LNCaP clone FGC (cell line): ENCODE data around the gene TMF1.

Source experiments
- DNase-seq: peaks from one replicate; pipeline ENCODE4 v3.0.0-alpha.2; 2011; ENCODE audit warnings: low read depth
- H3K4me3 ChIP-seq: 2 replicates; pipeline ENCODE4 v1.5.1; 2011; ENCODE audit warnings: mild to moderate bottlenecking, low read depth, low read length, control low read depth
- TF ChIP-seq, protein P1 (sequence below): IDR thresholded peaks from 2 replicates; pipeline ENCODE4 v1.5.1; 2012; ENCODE audit warnings: mild to moderate bottlenecking; ENCODE audit not compliant: control insufficient read depth, insufficient read depth; ENCODE audit errors: extremely low read depth

Gene TMF1

GRCh38 chr3:68997887-68998286, 54.2 kb downstream of the TMF1 start:
- no peak for DNase-seq
- H3K4me3 ChIP-seq = no peak overlapping the region
- TF ChIP-seq, protein P1, sequence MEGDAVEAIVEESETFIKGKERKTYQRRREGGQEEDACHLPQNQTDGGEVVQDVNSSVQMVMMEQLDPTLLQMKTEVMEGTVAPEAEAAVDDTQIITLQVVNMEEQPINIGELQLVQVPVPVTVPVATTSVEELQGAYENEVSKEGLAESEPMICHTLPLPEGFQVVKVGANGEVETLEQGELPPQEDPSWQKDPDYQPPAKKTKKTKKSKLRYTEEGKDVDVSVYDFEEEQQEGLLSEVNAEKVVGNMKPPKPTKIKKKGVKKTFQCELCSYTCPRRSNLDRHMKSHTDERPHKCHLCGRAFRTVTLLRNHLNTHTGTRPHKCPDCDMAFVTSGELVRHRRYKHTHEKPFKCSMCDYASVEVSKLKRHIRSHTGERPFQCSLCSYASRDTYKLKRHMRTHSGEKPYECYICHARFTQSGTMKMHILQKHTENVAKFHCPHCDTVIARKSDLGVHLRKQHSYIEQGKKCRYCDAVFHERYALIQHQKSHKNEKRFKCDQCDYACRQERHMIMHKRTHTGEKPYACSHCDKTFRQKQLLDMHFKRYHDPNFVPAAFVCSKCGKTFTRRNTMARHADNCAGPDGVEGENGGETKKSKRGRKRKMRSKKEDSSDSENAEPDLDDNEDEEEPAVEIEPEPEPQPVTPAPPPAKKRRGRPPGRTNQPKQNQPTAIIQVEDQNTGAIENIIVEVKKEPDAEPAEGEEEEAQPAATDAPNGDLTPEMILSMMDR = no peak

- no peak overlapping the region for H3K4me3 ChIP-seq
- TF ChIP-seq, protein P1 = no peak
- no peak for DNase-seq
These were observed 55.7 kb downstream of the TMF1 start for GRCh38 chr3:68996356-68996995.

- TF ChIP-seq, protein P1 = no peak
These were observed 63.4 kb downstream of the TMF1 start for GRCh38 chr3:68988740-68989139.

GRCh38 chr3:68987322-68987721, 64.8 kb downstream of the TMF1 start:
- TF ChIP-seq, protein P1 = no peak
- DNase-seq = no peak

More at GRCh38 chr3:68988740-68989139, 63.4 kb downstream of the TMF1 start:
- DNase-seq = no peak
- H3K4me3 ChIP-seq = no peak overlapping the region

DNA sequence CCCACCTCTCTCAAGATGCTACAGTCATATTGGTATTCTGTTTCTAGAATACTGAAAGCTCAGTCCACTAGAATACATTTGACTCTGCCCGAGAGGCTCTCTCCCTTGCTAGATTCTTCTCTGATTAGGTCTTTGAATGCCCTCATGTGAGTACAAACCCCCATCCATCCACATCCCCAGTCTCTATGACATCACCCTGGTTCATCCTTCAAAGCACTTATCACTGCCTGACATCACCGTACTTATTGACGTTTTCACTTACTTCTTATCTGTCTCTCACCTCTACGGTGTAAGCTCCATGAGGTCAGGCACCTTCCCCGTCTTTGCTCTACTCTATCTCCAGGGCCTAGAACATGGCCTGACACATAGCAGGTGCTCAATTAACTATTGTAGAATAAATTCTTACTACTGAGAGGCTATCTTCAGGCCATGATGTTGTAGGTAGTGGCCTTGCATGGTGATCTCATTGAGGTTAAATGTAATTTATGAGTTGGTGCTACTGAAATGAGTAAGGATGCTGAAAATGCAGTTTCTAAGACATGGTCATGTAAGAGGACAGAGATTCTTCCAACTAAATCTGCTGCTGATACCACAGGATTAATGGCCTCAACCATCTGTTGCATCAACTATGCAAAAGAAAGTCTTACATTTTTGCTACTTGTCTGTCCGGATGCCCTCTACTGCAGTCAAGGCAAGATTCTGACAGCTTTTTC, 65.5 kb downstream of the TMF1 start:
- no peak for DNase-seq
- TF ChIP-seq, protein P1 = no peak
- H3K4me3 ChIP-seq = no peak overlapping the region

More at GRCh38 chr3:68987322-68987721, 64.8 kb downstream of the TMF1 start:
- H3K4me3 ChIP-seq = no peak overlapping the region

GRCh38 chr3:68985146-68985790, 66.9 kb downstream of the TMF1 start:
- TF ChIP-seq, protein P1 = no peak
- no peak for DNase-seq

More at GRCh38 chr3:68985146-68985790, 66.9 kb downstream of the TMF1 start:
- H3K4me3 ChIP-seq = no peak overlapping the region
